GM10847 (cell line): ENCODE measurements around the gene TDG.

Source experiments
- POLR2A ChIP-seq: IDR thresholded peaks from 2 replicates; pipeline ENCODE4 v1.6.1; 2011; ENCODE audit not compliant: insufficient read length; ENCODE audit errors: extremely low read depth

Gene TDG

GRCh38 chr12:103948746-103949406 lies 16.8 kb upstream of the TDG start:
- TF ChIP-seq POLR2A, result no peak

- TF ChIP-seq POLR2A, result no peak
Measured at GRCh38 chr12:103952497-103952896, 13.2 kb upstream of the TDG start.

GRCh38 chr12:103955811-103956508 lies 9.7 kb upstream of the TDG start:
- TF ChIP-seq POLR2A, result no peak

GRCh38 chr12:103956509-103957027 lies 9.1 kb upstream of the TDG start:
- no peak for TF ChIP-seq POLR2A

- TF ChIP-seq POLR2A, result no peak
Measured at GRCh38 chr12:103957865-103958388, 7.7 kb upstream of the TDG start.

GRCh38 chr12:103958621-103959020 lies 7.1 kb upstream of the TDG start:
- TF ChIP-seq POLR2A, result no peak

- no peak for TF ChIP-seq POLR2A
Measured at GRCh38 chr12:103960616-103961227, 5.0 kb upstream of the TDG start.

GRCh38 chr12:103962493-103962892 lies 3.2 kb upstream of the TDG start:
- no peak for TF ChIP-seq POLR2A

GRCh38 chr12:103964805-103965204 lies 867 bp upstream of the TDG start:
- TF ChIP-seq POLR2A, result no peak

GRCh38 chr12:103965255-103965589 lies 450 bp upstream of the TDG start:
- no peak for TF ChIP-seq POLR2A

- no peak for TF ChIP-seq POLR2A
Measured at GRCh38 chr12:103966736-103967135, 1.1 kb downstream of the TDG start.

- no peak for TF ChIP-seq POLR2A
Measured at GRCh38 chr12:103969391-103969790, 3.7 kb downstream of the TDG start.

GRCh38 chr12:103973909-103974308 lies 8.2 kb downstream of the TDG start:
- TF ChIP-seq POLR2A, result no peak

- no peak for TF ChIP-seq POLR2A
Measured at GRCh38 chr12:103975368-103975767, 9.7 kb downstream of the TDG start.

GRCh38 chr12:103978384-103978982 lies 12.8 kb downstream of the TDG start:
- TF ChIP-seq POLR2A, result no peak

- no peak for TF ChIP-seq POLR2A
Measured at GRCh38 chr12:103986829-103987228, 21.2 kb downstream of the TDG start.
